ENCODE results near the gene ARAP3. TPM values are rescaled to one million over a fixed set of nuclear protein-coding genes. Genes with fewer than 3 reads are reported as not detected.

The ARAP3 gene
- total RNA-seq, 1 donor from 2014 or later: 7.1 TPM

DNA sequence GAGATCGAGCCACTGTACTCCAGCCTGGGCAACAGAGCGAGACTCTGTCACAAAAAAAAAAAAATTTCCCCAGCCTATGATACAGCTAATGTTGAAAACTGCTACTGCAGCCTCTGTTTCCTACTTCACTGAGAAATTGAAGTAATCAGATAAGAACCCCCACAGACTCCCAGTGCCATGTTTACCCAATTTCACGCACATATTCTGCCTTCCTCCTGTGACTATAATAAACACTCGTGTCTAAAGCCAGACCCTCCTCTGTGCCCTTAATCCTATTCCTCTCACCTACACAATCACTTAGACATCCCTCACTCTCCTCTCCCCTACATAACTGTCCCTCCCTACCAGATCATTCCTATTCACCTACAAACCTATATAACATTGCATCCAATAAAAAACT, 6.4 kb downstream of the ARAP3 start:
- no peak for DNase-seq (ENCODE audit: low spot score)
- Mint-ChIP-seq H3K4me1 (ENCODE audit: low read depth) (peaks cover 2% of the 10 kb centered on the region), H3K9me3 (no peaks in the 10 kb centered on the region), H3K27ac (no peak overlapping the region), H3K4me3 (no peak overlapping the region), H3K36me3 (ENCODE audit: low read depth) (peaks cover 1% of the 10 kb centered on the region), H3K27me3 (ENCODE audit: insufficient read depth) (peaks cover 1% of the 10 kb centered on the region)
- intact Hi-C loops (cut with micrococcal nuclease): no loop called here

GRCh38 chr5:141674747-141675146, 7.3 kb downstream of the ARAP3 start:
- no peak overlapping the region for H3K27ac Mint-ChIP-seq
- H3K4me3 Mint-ChIP-seq: no peak overlapping the region
- DNase-seq (ENCODE audit: low spot score): no peak
- no peaks in the 10 kb centered on the region for H3K4me1 Mint-ChIP-seq (ENCODE audit: low read depth)
- peaks cover 1% of the 10 kb centered on the region for H3K36me3 Mint-ChIP-seq (ENCODE audit: low read depth)
- no peaks in the 10 kb centered on the region for H3K9me3 Mint-ChIP-seq
- peaks cover 1% of the 10 kb centered on the region for H3K27me3 Mint-ChIP-seq (ENCODE audit: insufficient read depth)
- intact Hi-C loops (cut with micrococcal nuclease): no loop called here

GRCh38 chr5:141672841-141673813, 8.9 kb downstream of the ARAP3 start:
- intact Hi-C loops (cut with micrococcal nuclease): no loop called here
- DNase-seq (ENCODE audit: low spot score): no peak
- H3K4me3 Mint-ChIP-seq: no peak overlapping the region

GRCh38 chr5:141672071-141672840, 9.8 kb downstream of the ARAP3 start:
- intact Hi-C loops (cut with micrococcal nuclease): no loop called here
- Mint-ChIP-seq H3K27ac (no peak overlapping the region), H3K27me3 (ENCODE audit: insufficient read depth) (no peaks in the 10 kb centered on the region), H3K36me3 (ENCODE audit: low read depth) (no peaks in the 10 kb centered on the region), H3K4me3 (no peak overlapping the region), H3K9me3 (no peaks in the 10 kb centered on the region), H3K4me1 (ENCODE audit: low read depth) (no peaks in the 10 kb centered on the region)
- no peak for DNase-seq (ENCODE audit: low spot score)

More at GRCh38 chr5:141672841-141673813, 8.9 kb downstream of the ARAP3 start:
- H3K27me3 Mint-ChIP-seq (ENCODE audit: insufficient read depth): peaks cover under 1% of the 10 kb centered on the region
- H3K27ac Mint-ChIP-seq: no peak overlapping the region
- no peaks in the 10 kb centered on the region for H3K4me1 Mint-ChIP-seq (ENCODE audit: low read depth)
- no peaks in the 10 kb centered on the region for H3K36me3 Mint-ChIP-seq (ENCODE audit: low read depth)
- H3K9me3 Mint-ChIP-seq: no peaks in the 10 kb centered on the region

- intact Hi-C loops (cut with micrococcal nuclease): loop anchor here (10.0 kb wide), 1 partner anchor 1045 kb away; no protein-coding TSS in a partner anchor
- Mint-ChIP-seq H3K36me3 (ENCODE audit: low read depth) (no peaks in the 10 kb centered on the region), H3K27me3 (ENCODE audit: insufficient read depth) (peaks cover 2% of the 10 kb centered on the region), H3K4me1 (ENCODE audit: low read depth) (no peaks in the 10 kb centered on the region), H3K4me3 (no peak overlapping the region), H3K9me3 (no peaks in the 10 kb centered on the region), H3K27ac (no peak overlapping the region)
- no peak for DNase-seq (ENCODE audit: low spot score)
Observed at GRCh38 chr5:141669520-141669919, 12.5 kb downstream of the ARAP3 start.

GRCh38 chr5:141668601-141669265, 13.3 kb downstream of the ARAP3 start:
- no peak overlapping the region for H3K4me3 Mint-ChIP-seq

DNA sequence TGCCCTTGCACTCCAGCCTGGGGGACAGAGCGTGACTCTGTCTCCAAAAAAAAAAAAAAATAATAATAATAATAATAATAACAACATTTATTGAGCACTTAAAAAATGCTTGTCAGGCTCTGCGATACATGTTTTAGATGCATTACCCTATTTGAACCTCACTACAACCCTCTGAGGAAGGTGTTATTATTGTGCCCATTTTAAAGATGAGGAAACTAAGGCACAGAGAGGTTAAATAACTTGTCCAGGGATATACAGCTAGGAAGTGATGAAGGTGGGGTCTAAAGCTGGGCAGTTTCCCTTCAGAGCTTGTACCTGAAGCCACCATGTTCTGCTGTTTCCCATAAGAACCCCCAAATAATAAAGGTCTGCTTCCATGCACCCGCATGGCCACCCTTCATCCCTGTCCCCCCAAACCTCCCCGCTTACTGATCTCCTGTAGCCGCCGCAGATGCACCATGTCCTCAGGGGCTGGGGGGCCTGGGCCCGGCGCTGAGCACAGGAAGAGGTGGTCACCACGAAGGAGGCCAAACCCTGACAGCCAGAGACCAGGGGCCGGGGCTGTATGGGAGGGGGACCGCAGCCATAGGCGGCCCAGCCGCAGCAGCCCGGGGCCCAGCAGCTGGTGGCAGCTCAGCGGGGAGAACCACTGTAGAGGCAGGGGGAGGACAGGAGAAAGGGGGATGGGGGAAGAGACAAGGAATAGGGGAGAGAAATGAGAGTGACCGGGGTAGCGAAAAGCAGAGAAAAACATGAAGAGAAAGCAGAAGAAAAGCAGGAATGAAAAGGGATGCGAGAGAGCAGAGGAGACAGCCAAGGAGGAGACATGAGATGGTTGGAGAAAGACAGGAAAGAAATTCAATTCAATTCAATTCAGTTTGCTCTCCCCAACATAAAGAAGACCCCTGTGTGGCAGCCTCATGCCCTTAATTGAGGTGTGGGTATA, 15.8 kb downstream of the ARAP3 start:
- Mint-ChIP-seq H3K4me3 (no peak overlapping the region), H3K36me3 (ENCODE audit: low read depth) (peaks cover 4% of the 10 kb centered on the region), H3K27ac (no peak overlapping the region), H3K9me3 (no peaks in the 10 kb centered on the region), H3K27me3 (ENCODE audit: insufficient read depth) (peaks cover 2% of the 10 kb centered on the region), H3K4me1 (ENCODE audit: low read depth) (no peaks in the 10 kb centered on the region)
- intact Hi-C loops (cut with micrococcal nuclease): loop anchor here (1.0 to 10.0 kb wide), 9 partner anchors 15 to 1049 kb away; partner anchors contain the start of gene FCHSD1
- no peak for DNase-seq (ENCODE audit: low spot score)

More at GRCh38 chr5:141668601-141669265, 13.3 kb downstream of the ARAP3 start:
- no peaks in the 10 kb centered on the region for H3K36me3 Mint-ChIP-seq (ENCODE audit: low read depth)
- H3K4me1 Mint-ChIP-seq (ENCODE audit: low read depth): no peaks in the 10 kb centered on the region
- no peak overlapping the region for H3K27ac Mint-ChIP-seq
- intact Hi-C loops (cut with micrococcal nuclease): loop anchor here (10.0 kb wide), 1 partner anchor 1046 kb away; no protein-coding TSS in a partner anchor
- no peak for DNase-seq (ENCODE audit: low spot score)
- H3K27me3 Mint-ChIP-seq (ENCODE audit: insufficient read depth): peaks cover 2% of the 10 kb centered on the region
- H3K9me3 Mint-ChIP-seq: no peaks in the 10 kb centered on the region

DNA sequence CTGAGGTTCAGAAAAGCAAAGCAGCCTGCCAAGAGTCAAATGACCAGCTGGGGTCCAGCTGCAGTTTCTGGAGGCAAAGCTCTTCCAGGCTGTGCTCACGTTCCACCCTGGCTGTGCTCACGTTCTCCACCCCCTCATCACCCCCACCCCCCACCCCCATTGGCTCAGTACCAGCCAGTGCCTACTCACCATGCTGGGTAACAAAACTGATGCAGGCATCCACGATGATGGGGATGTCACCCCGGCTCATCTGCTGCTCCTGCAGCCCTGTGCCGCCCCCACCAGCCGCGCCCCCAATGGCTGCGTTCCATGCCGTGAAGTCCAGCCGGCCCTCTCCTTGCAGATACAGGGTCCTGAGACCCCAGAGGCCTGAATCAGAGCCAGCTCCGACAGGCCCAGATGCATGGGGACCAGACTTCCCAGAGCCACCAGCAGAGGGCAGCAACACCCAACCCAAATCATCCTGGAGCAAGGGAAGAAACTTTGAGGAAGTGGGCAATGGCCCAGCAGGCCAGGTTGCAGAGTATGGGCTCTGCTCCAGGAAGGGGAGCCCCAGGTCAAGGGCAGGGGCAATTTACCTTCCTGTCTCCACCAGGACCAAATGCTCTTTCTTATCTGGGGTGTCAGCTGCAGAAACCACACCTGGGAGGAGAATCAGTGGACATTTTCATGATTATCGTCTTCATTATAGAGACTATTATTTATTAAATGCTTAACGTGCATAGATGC, 17.1 kb downstream of the ARAP3 start:
- no peak overlapping the region for H3K4me3 Mint-ChIP-seq
- peak; percentile 59 for DNase-seq (ENCODE audit: low spot score)
- peaks cover 4% of the 10 kb centered on the region for H3K36me3 Mint-ChIP-seq (ENCODE audit: low read depth)
- no peaks in the 10 kb centered on the region for H3K4me1 Mint-ChIP-seq (ENCODE audit: low read depth)
- H3K27me3 Mint-ChIP-seq (ENCODE audit: insufficient read depth): peaks cover 2% of the 10 kb centered on the region
- no peak overlapping the region for H3K27ac Mint-ChIP-seq
- no peaks in the 10 kb centered on the region for H3K9me3 Mint-ChIP-seq
- intact Hi-C loops (cut with micrococcal nuclease): loop anchor here (1.0 to 10.0 kb wide), 9 partner anchors 14 to 1050 kb away; partner anchors contain the start of gene FCHSD1

DNA sequence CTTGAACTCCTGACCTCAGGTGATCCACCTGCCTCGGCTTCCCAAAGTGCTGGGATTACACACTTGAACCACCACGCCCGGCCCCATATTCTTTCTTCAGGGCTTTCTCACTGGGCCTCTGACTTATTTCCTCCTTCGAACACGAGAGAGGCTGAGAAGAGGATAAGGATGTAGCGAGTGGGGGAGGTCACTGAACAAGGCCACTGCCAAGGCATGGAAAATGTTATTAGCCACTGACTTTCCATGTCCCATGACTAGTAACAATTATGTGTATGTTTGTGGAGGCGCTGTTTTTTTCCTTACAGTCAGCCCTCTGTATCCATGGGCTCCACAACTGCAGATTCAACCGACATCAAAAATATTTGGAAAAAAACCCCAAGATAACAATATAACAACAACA, 18.5 kb downstream of the ARAP3 start:
- DNase-seq (ENCODE audit: low spot score): no peak
- Mint-ChIP-seq H3K36me3 (ENCODE audit: low read depth) (peaks cover 4% of the 10 kb centered on the region), H3K9me3 (no peaks in the 10 kb centered on the region), H3K27ac (no peak overlapping the region), H3K4me1 (ENCODE audit: low read depth) (no peaks in the 10 kb centered on the region), H3K4me3 (no peak overlapping the region), H3K27me3 (ENCODE audit: insufficient read depth) (peaks cover 2% of the 10 kb centered on the region)
- intact Hi-C loops (cut with micrococcal nuclease): loop anchor here (10.0 kb wide), 1 partner anchor 1051 kb away; no protein-coding TSS in a partner anchor

DNA sequence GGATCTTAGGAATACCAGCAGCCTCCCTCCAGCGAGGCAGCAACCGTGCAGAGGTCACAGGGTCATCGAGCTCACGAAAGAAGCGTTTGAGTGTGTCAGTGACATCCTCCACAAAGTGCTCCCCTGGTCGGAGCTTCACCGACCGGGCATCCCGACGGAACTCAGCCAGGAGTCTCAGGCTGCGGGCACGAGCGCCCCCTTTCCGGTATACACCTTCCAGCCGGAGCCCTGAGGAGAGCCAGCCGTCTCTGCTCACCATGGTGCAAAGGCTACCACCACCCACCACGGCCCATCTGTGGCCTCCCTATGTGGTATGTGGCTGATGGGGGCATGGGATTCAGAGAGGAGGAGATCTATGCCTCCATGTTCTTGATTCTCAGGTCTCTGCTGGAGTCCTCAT, 20.0 kb downstream of the ARAP3 start:
- no peak for DNase-seq (ENCODE audit: low spot score)
- H3K27ac Mint-ChIP-seq: no peak overlapping the region
- intact Hi-C loops (cut with micrococcal nuclease): loop anchor here (10.0 kb wide), 1 partner anchor 1053 kb away; no protein-coding TSS in a partner anchor
- H3K4me1 Mint-ChIP-seq (ENCODE audit: low read depth): no peaks in the 10 kb centered on the region
- peaks cover 6% of the 10 kb centered on the region for H3K36me3 Mint-ChIP-seq (ENCODE audit: low read depth)
- H3K4me3 Mint-ChIP-seq: no peak overlapping the region
- peaks cover 2% of the 10 kb centered on the region for H3K27me3 Mint-ChIP-seq (ENCODE audit: insufficient read depth)
- no peaks in the 10 kb centered on the region for H3K9me3 Mint-ChIP-seq

DNA sequence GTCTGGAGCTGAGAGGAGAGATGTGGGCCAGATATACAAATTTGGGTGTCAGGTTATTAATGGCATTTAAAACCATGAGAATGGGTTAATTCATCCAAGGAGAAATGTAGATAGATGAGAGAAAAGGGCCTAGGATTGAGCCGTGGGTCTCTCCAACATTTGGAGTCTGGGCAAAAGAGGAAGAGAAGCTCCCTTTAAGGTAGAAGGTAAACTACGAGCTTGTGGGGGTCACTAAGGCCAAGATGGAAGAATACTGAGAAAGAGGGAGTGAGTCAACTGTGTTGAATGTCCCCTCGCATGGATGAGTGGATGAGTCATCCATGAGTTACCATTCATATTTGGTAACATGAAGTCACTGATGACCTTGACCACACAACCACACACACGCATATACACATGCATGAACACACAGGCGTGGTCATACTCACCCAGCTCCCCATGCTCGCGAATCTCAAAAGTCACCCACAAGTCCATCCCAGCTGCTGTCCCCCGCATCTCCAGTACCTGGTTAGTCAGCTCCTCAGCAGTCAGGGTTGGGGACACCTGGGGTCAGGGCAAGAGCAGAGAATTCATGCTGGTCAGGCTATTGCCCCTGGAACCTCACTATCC, 24.0 kb downstream of the ARAP3 start:
- no peak for DNase-seq (ENCODE audit: low spot score)
- Mint-ChIP-seq H3K4me3 (no peak overlapping the region), H3K36me3 (ENCODE audit: low read depth) (peaks cover 8% of the 10 kb centered on the region), H3K4me1 (ENCODE audit: low read depth) (no peaks in the 10 kb centered on the region), H3K27me3 (ENCODE audit: insufficient read depth) (no peaks in the 10 kb centered on the region), H3K9me3 (no peaks in the 10 kb centered on the region), H3K27ac (no peak overlapping the region)
- intact Hi-C loops (cut with micrococcal nuclease): no loop called here
